ENCODE measurements around the gene SDK2. TPM values are rescaled to one million over a fixed set of nuclear protein-coding genes. Genes with fewer than 3 reads are reported as not detected.

Gene SDK2
- total and polyA plus RNA-seq, 2 of the 8 experiments (the other 6 are each of a cell fraction or from before 2014, with no cell fraction given) = 3.9 to 4.1 TPM

DNA sequence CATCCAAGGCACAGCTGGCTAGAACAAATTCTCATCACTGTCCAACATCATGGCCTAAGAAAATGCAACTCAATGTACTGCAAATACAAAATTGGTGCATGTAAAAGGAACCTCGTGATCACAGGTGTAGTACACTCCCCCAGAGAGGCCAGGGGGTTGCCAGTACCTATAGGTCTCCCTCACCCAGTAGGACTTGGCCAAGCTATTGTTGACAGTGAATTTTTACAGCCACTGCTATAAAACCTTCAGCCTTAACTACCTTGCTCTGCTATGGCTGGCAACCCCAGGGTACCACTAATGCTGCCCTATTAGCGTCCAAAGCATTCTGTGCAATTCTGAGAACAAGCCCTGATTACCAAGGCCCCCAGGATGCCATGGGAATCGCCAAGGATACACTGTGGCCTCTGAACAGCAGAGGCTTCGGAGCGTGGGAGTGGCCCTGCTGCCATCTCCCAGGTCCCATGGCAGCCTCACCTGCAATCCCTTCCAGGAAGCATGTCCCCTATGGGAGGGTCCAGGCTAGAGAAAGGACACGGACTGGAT lies 67.6 kb downstream of the SDK2 start:
- H3K79me1 ChIP-seq (ENCODE audit: low read depth, low read length) = peaks cover 2% of the 10 kb centered on the region; the same call in 1 of the 2 replicates
- 84% methylated on average over 6 of the region's 6 CpGs; no CpG with 5 or more reads in 1 of the 2 experiments for WGBS, 2 experiments (ENCODE audit: extremely low coverage in 1 of 2, insufficient coverage in 1 of 2, insufficient read length in 1 of 2, insufficient replicate concordance in 2 of 2, low coverage in 1 of 2, low lambda C conversion rate in 2 of 2, missing lambda C conversion rate in 1 of 2)
- no peak overlapping the region for H2BK120ac ChIP-seq (replicated peaks; ENCODE audit: low read depth, low read length)
- no peak overlapping the region for H3K27ac ChIP-seq (ENCODE audit: low read depth, low read length)
- H3K23ac ChIP-seq (ENCODE audit: insufficient read length) = no peak overlapping the region
- H2BK5ac ChIP-seq (ENCODE audit: low read depth, low read length) = no peak overlapping the region
- H3K56ac ChIP-seq (replicated peaks; ENCODE audit: insufficient read length, low read depth, low read length) = no peak overlapping the region
- no peaks in the 10 kb centered on the region for H3K79me2 ChIP-seq (ENCODE audit: control insufficient read depth in 1 of 2, insufficient read depth in 2 of 2, low read length in 2 of 2)
- no peaks in the 10 kb centered on the region for H3K23me2 ChIP-seq (ENCODE audit: low read depth, low read length)
- POLR2A ChIA-PET (ENCODE audit: partially characterized antibody) = no interaction called here
- H3K4me2 ChIP-seq (ENCODE audit: insufficient read depth in 1 of 2, low read depth in 2 of 2, low read length in 2 of 2) = no peak overlapping the region
- 0 out of 2 replicates have a peak overlapping the region, but pooled peaks have one; percentile 63 for H2BK12ac ChIP-seq (ENCODE audit: low read depth, low read length)
- no peak overlapping the region for H2BK20ac ChIP-seq (ENCODE audit: low read length)
- no peaks in the 10 kb centered on the region for H3K36me3 ChIP-seq (ENCODE audit: control insufficient read depth in 2 of 4, insufficient read depth in 4 of 4, low read length in 3 of 4)
- DNase-seq (ENCODE audit: low read depth in 1 of 2, low spot score in 2 of 2) (no peak), FAIRE-seq (no peak)
- no peaks in the 10 kb centered on the region for H3K4me1 ChIP-seq (replicated peaks in 1 of 4; ENCODE audit: control insufficient read depth in 3 of 4, insufficient read depth in 4 of 4, low read length in 3 of 4)
- H4K91ac ChIP-seq (replicated peaks; ENCODE audit: insufficient read length, low read length) = peak overlapping the region; percentile 1
- no peaks in the 10 kb centered on the region for H3K9me3 ChIP-seq (ENCODE audit: insufficient read depth in 2 of 2, low read depth in 1 of 2, low read length in 1 of 2)
- CTCF ChIA-PET (ENCODE audit: partially characterized antibody) = interaction anchor here (1.2 to 1.4 kb wide), 3 partner anchors 8 to 23 kb away, joined by 3 to 8 read pairs (median 4); no protein-coding TSS in a partner anchor
- no peak overlapping the region for H3K9ac ChIP-seq (replicated peaks in 1 of 4; ENCODE audit: extremely low read depth in 1 of 4, low read depth in 3 of 4, low read length in 3 of 4)
- no peak overlapping the region for H4K8ac ChIP-seq (ENCODE audit: extremely low read depth, insufficient read depth, low read length)
- no peak overlapping the region for H2BK15ac ChIP-seq (ENCODE audit: low read length)
- peak overlapping the region; percentile 10 for H3K14ac ChIP-seq (ENCODE audit: insufficient read length)
- no peaks in the 10 kb centered on the region for H4K20me1 ChIP-seq (replicated peaks in 1 of 2; ENCODE audit: control insufficient read depth in 1 of 2, insufficient read depth in 2 of 2, low read length in 2 of 2)
- no peak overlapping the region for H3K4me3 ChIP-seq (ENCODE audit: extremely low read depth in 1 of 4, insufficient read depth in 2 of 4, low read depth in 3 of 4, low read length in 4 of 4)
- H4K5ac ChIP-seq (ENCODE audit: insufficient read length, low read depth, low read length) = no peak overlapping the region
- H2AFZ ChIP-seq (ENCODE audit: low read length) = no peak overlapping the region
- no peak overlapping the region for H2AK5ac ChIP-seq (ENCODE audit: low read depth, low read length)
- H3K27me3 ChIP-seq (replicated peaks in 1 of 4; ENCODE audit: control insufficient read depth in 3 of 4, extremely low read depth in 1 of 4, insufficient read depth in 3 of 4, low read length in 3 of 4) = no peaks in the 10 kb centered on the region
- H3K18ac ChIP-seq (ENCODE audit: extremely low read depth, low read length) = no peak overlapping the region
- H3K4ac ChIP-seq (replicated peaks; ENCODE audit: insufficient read length, low read depth, low read length) = no peak overlapping the region
- TF ChIP-seq SP1 (IDR thresholded peaks at IDR 0.05; ENCODE audit: low read depth, low read length) = no peak
- no peak for TF ChIP-seq RFX5 (IDR thresholded peaks at IDR 0.05; ENCODE audit: borderline replicate concordance, low read depth, low read length)
- no peak for TF ChIP-seq GABPA (IDR thresholded peaks at IDR 0.05; ENCODE audit: borderline replicate concordance, insufficient read depth, low read length)
- TF ChIP-seq BACH1 (IDR thresholded peaks at IDR 0.05; ENCODE audit: low read length) = no peak
